Endothelial cell (in vitro differentiated cells): ENCODE data around the gene PRKD1. TPM values are rescaled to one million over a fixed set of nuclear protein-coding genes. Genes with fewer than 3 reads are reported as not detected.

Experiments
- DNase-seq: peaks from one replicate; pipeline ENCODE4 v3.0.0; 2021; ENCODE audit warnings: low spot score
- H3K27ac Mint-ChIP-seq: one replicate; pipeline ENCODE4 v1.8.0; 2021; ENCODE audit warnings: mixed read lengths, inconsistent platforms; ENCODE audit not compliant: unreplicated experiment
- H3K27me3 Mint-ChIP-seq: one replicate; pipeline ENCODE4 v1.8.0; 2021; ENCODE audit warnings: mild to moderate bottlenecking, moderate library complexity, mixed read lengths, inconsistent platforms; ENCODE audit not compliant: unreplicated experiment
- H3K36me3 Mint-ChIP-seq: one replicate; pipeline ENCODE4 v1.8.0; 2021; ENCODE audit warnings: mild to moderate bottlenecking, low read depth, mixed read lengths, inconsistent platforms; ENCODE audit not compliant: unreplicated experiment
- H3K4me1 Mint-ChIP-seq: one replicate; pipeline ENCODE4 v1.8.0; 2021; ENCODE audit warnings: mild to moderate bottlenecking, mixed read lengths, inconsistent platforms; ENCODE audit not compliant: unreplicated experiment
- H3K4me3 Mint-ChIP-seq: one replicate; pipeline ENCODE4 v1.8.0; 2021; ENCODE audit warnings: mild to moderate bottlenecking, mixed read lengths, inconsistent platforms; ENCODE audit not compliant: unreplicated experiment
- H3K9me3 Mint-ChIP-seq: one replicate; pipeline ENCODE4 v1.8.0; 2021; ENCODE audit warnings: mixed read lengths, inconsistent platforms; ENCODE audit not compliant: unreplicated experiment
- CTCF ChIP-seq: fragments of 200-600 bp; sonication (generic); IDR thresholded peaks from one replicate; pipeline ENCODE4 v1.5.0; 2021; ENCODE audit warnings: antibody characterized with exemption; ENCODE audit not compliant: unreplicated experiment
- total RNA-seq: library from RNA; stranded (reverse); fragmentation: NEBNext Ultra II Directional; extraction: Animal tissue kit (Norgen Biotek cat#: 25700); gene quantifications from one replicate; pipeline ENCODE4 v1.2.1, GENCODE V29; 2021; ENCODE audit not compliant: unreplicated experiment

The PRKD1 gene
- total RNA-seq, 1 donor from 2014 or later, result 9.0 TPM

GRCh38 chr14:29576927-29577326 is 350.7 kb downstream of the PRKD1 start:
- Mint-ChIP-seq H3K9me3 (no peaks in the 10 kb centered on the region), H3K4me1 (no peaks in the 10 kb centered on the region), H3K27me3 (peaks cover 1% of the 10 kb centered on the region), H3K27ac (no peak overlapping the region), H3K36me3 (no peaks in the 10 kb centered on the region), H3K4me3 (no peak overlapping the region)
- TF ChIP-seq CTCF, result no peak
- DNase-seq, result no peak

GRCh38 chr14:29569194-29569593 is 358.5 kb downstream of the PRKD1 start:
- no peaks in the 10 kb centered on the region for H3K4me1 Mint-ChIP-seq
- H3K9me3 Mint-ChIP-seq, result no peaks in the 10 kb centered on the region
- no peak overlapping the region for H3K27ac Mint-ChIP-seq
- H3K4me3 Mint-ChIP-seq, result no peak overlapping the region
- no peak for TF ChIP-seq CTCF
- no peaks in the 10 kb centered on the region for H3K36me3 Mint-ChIP-seq
- no peaks in the 10 kb centered on the region for H3K27me3 Mint-ChIP-seq
- DNase-seq, result no peak

- Mint-ChIP-seq H3K4me3 (no peak overlapping the region), H3K27ac (no peak overlapping the region)
These were observed 361.5 kb downstream of the PRKD1 start for GRCh38 chr14:29566194-29566593.

GRCh38 chr14:29558516-29558915 is 369.1 kb downstream of the PRKD1 start:
- DNase-seq, result no peak
- no peak overlapping the region for H3K27ac Mint-ChIP-seq
- H3K4me1 Mint-ChIP-seq, result no peaks in the 10 kb centered on the region
- no peaks in the 10 kb centered on the region for H3K36me3 Mint-ChIP-seq
- no peaks in the 10 kb centered on the region for H3K27me3 Mint-ChIP-seq
- TF ChIP-seq CTCF, result no peak
- no peaks in the 10 kb centered on the region for H3K9me3 Mint-ChIP-seq
- H3K4me3 Mint-ChIP-seq, result no peak overlapping the region

More at GRCh38 chr14:29566194-29566593, 361.5 kb downstream of the PRKD1 start:
- Mint-ChIP-seq H3K27me3 (no peaks in the 10 kb centered on the region), H3K36me3 (no peaks in the 10 kb centered on the region), H3K4me1 (no peaks in the 10 kb centered on the region), H3K9me3 (no peaks in the 10 kb centered on the region)
- no peak for DNase-seq
- no peak for TF ChIP-seq CTCF

- Mint-ChIP-seq H3K9me3 (no peaks in the 10 kb centered on the region), H3K36me3 (no peaks in the 10 kb centered on the region), H3K4me1 (no peaks in the 10 kb centered on the region), H3K4me3 (no peak overlapping the region), H3K27ac (no peak overlapping the region), H3K27me3 (peaks cover 2% of the 10 kb centered on the region)
- no peak for DNase-seq
- TF ChIP-seq CTCF, result no peak
These were observed 373.3 kb downstream of the PRKD1 start for GRCh38 chr14:29554335-29554734.
